ENCODE data around the gene KCNA5.

Gene KCNA5

GRCh38 chr12:5000204-5000603 lies 43.5 kb upstream of the KCNA5 start:
- DNase-seq (ENCODE audit: low spot score), result no peak
- Histone ChIP-seq H3K27ac (replicated peaks; ENCODE audit: low read length) (no peak overlapping the region), H4K91ac (ENCODE audit: low read depth, low read length, poor library complexity) (no peak overlapping the region)

GRCh38 chr12:5000658-5001385 lies 42.9 kb upstream of the KCNA5 start:
- Histone ChIP-seq H3K9me3 (replicated peaks in 1 of 2; ENCODE audit: control insufficient read depth in 2 of 2, insufficient read depth in 1 of 2, low read depth in 1 of 2, low read length in 2 of 2) (no peaks in the 10 kb centered on the region), H4K91ac (ENCODE audit: low read depth, low read length, poor library complexity) (no peak overlapping the region), H2AK5ac (ENCODE audit: low read depth, low read length) (no peak overlapping the region), H3K36me3 (replicated peaks in 1 of 2; ENCODE audit: control insufficient read depth in 2 of 2, insufficient read depth in 2 of 2, low read length in 2 of 2) (no peaks in the 10 kb centered on the region), H3K27me3 (ENCODE audit: control insufficient read depth in 3 of 3, insufficient read depth in 3 of 3, low read depth in 1 of 3, low read length in 3 of 3) (no peaks in the 10 kb centered on the region), H2AFZ (ENCODE audit: low read length) (no peak overlapping the region), H3K79me1 (ENCODE audit: low read depth, low read length) (no peaks in the 10 kb centered on the region), H2BK15ac (ENCODE audit: low read length) (no peak overlapping the region), H3K4ac (ENCODE audit: low read length) (no peak overlapping the region), H3K4me2 (ENCODE audit: insufficient read depth, low read length, poor library complexity, severe bottlenecking) (no peak overlapping the region), H3K27ac (replicated peaks; ENCODE audit: low read length) (no peak overlapping the region), H3K18ac (ENCODE audit: low read length) (no peak overlapping the region), H2BK120ac (ENCODE audit: low read depth, low read length) (no peak overlapping the region), H2BK5ac (ENCODE audit: low read length) (no peak overlapping the region), H3K9ac (ENCODE audit: low read depth, low read length, poor library complexity) (no peak overlapping the region), H3K14ac (ENCODE audit: low read length) (no peak overlapping the region), H2BK12ac (ENCODE audit: low read length) (no peak overlapping the region), H4K8ac (ENCODE audit: low read depth, low read length) (no peak overlapping the region), H3K4me3 (ENCODE audit: low read length in 2 of 2) (no peak overlapping the region), H3K23ac (ENCODE audit: low read depth, low read length, poor library complexity) (no peak overlapping the region), H3K4me1 (ENCODE audit: control insufficient read depth in 2 of 2, insufficient read depth in 1 of 2, low read depth in 1 of 2, low read length in 2 of 2) (peaks cover 0 to 9% of the 10 kb centered on the region in 2 donors)
- no CpG with 5 or more reads among the region's 8 CpGs for WGBS, 2 donors (ENCODE audit: extremely low coverage in 2 of 2, insufficient read length in 2 of 2, insufficient replicate concordance in 1 of 2)
- DNase-seq (ENCODE audit: low spot score), result no peak

More at GRCh38 chr12:5000204-5000603, 43.5 kb upstream of the KCNA5 start:
- H3K27me3 ChIP-seq (ENCODE audit: control insufficient read depth in 3 of 3, insufficient read depth in 3 of 3, low read depth in 1 of 3, low read length in 3 of 3), result no peaks in the 10 kb centered on the region
- no peak overlapping the region for H4K8ac ChIP-seq (ENCODE audit: low read depth, low read length)
- no peak overlapping the region for H3K23ac ChIP-seq (ENCODE audit: low read depth, low read length, poor library complexity)
- H3K14ac ChIP-seq (ENCODE audit: low read length), result no peak overlapping the region
- H3K79me1 ChIP-seq (ENCODE audit: low read depth, low read length), result no peaks in the 10 kb centered on the region
- H2BK5ac ChIP-seq (ENCODE audit: low read length), result no peak overlapping the region
- no peaks in the 10 kb centered on the region for H3K9me3 ChIP-seq (replicated peaks in 1 of 2; ENCODE audit: control insufficient read depth in 2 of 2, insufficient read depth in 1 of 2, low read depth in 1 of 2, low read length in 2 of 2)
- H2BK120ac ChIP-seq (ENCODE audit: low read depth, low read length), result no peak overlapping the region
- H3K36me3 ChIP-seq (replicated peaks in 1 of 2; ENCODE audit: control insufficient read depth in 2 of 2, insufficient read depth in 2 of 2, low read length in 2 of 2), result no peaks in the 10 kb centered on the region
- H2AFZ ChIP-seq (ENCODE audit: low read length), result no peak overlapping the region
- H3K4me3 ChIP-seq (ENCODE audit: low read length in 2 of 2), result no peak overlapping the region
- H2BK12ac ChIP-seq (ENCODE audit: low read length), result no peak overlapping the region
- no peak overlapping the region for H2AK5ac ChIP-seq (ENCODE audit: low read depth, low read length)
- no peak overlapping the region for H3K4me2 ChIP-seq (ENCODE audit: insufficient read depth, low read length, poor library complexity, severe bottlenecking)
- no CpG with 5 or more reads among the region's 3 CpGs for WGBS, 2 donors (ENCODE audit: extremely low coverage in 2 of 2, insufficient read length in 2 of 2, insufficient replicate concordance in 1 of 2)
- no peak overlapping the region for H2BK15ac ChIP-seq (ENCODE audit: low read length)
- H3K4me1 ChIP-seq (ENCODE audit: control insufficient read depth in 2 of 2, insufficient read depth in 1 of 2, low read depth in 1 of 2, low read length in 2 of 2), result peaks cover 0 to 9% of the 10 kb centered on the region in 2 donors
- no peak overlapping the region for H3K9ac ChIP-seq (ENCODE audit: low read depth, low read length, poor library complexity)
- no peak overlapping the region for H3K4ac ChIP-seq (ENCODE audit: low read length)
- no peak overlapping the region for H3K18ac ChIP-seq (ENCODE audit: low read length)

GRCh38 chr12:5003025-5003666 lies 40.5 kb upstream of the KCNA5 start:
- Histone ChIP-seq H3K9me3 (replicated peaks in 1 of 2; ENCODE audit: control insufficient read depth in 2 of 2, insufficient read depth in 1 of 2, low read depth in 1 of 2, low read length in 2 of 2) (no peaks in the 10 kb centered on the region), H3K27me3 (ENCODE audit: control insufficient read depth in 3 of 3, insufficient read depth in 3 of 3, low read depth in 1 of 3, low read length in 3 of 3) (no peaks in the 10 kb centered on the region), H3K4me2 (ENCODE audit: insufficient read depth, low read length, poor library complexity, severe bottlenecking) (no peak overlapping the region), H4K8ac (ENCODE audit: low read depth, low read length) (no peak overlapping the region), H2BK5ac (ENCODE audit: low read length) (no peak overlapping the region), H3K18ac (ENCODE audit: low read length) (no peak overlapping the region), H3K36me3 (replicated peaks in 1 of 2; ENCODE audit: control insufficient read depth in 2 of 2, insufficient read depth in 2 of 2, low read length in 2 of 2) (no peaks in the 10 kb centered on the region), H2AK5ac (ENCODE audit: low read depth, low read length) (no peak overlapping the region), H2AFZ (ENCODE audit: low read length) (no peak overlapping the region), H3K14ac (ENCODE audit: low read length) (no peak overlapping the region), H4K91ac (ENCODE audit: low read depth, low read length, poor library complexity) (no peak overlapping the region), H2BK12ac (ENCODE audit: low read length) (no peak overlapping the region), H3K4ac (ENCODE audit: low read length) (no peak overlapping the region), H3K79me1 (ENCODE audit: low read depth, low read length) (no peaks in the 10 kb centered on the region), H2BK15ac (ENCODE audit: low read length) (no peak overlapping the region), H3K4me1 (ENCODE audit: control insufficient read depth in 2 of 2, insufficient read depth in 1 of 2, low read depth in 1 of 2, low read length in 2 of 2) (peaks cover 0 to 9% of the 10 kb centered on the region in 2 donors), H2BK120ac (ENCODE audit: low read depth, low read length) (no peak overlapping the region), H3K23ac (ENCODE audit: low read depth, low read length, poor library complexity) (no peak overlapping the region), H3K9ac (ENCODE audit: low read depth, low read length, poor library complexity) (no peak overlapping the region), H3K4me3 (ENCODE audit: low read length in 2 of 2) (no peak overlapping the region), H3K27ac (replicated peaks; ENCODE audit: low read length) (no peak overlapping the region)
- WGBS, 2 donors (ENCODE audit: extremely low coverage in 2 of 2, insufficient read length in 2 of 2, insufficient replicate concordance in 1 of 2), result no CpG with 5 or more reads among the region's 9 CpGs
- peak; percentile 54 for DNase-seq (ENCODE audit: low spot score)

- no CpG with 5 or more reads among the region's 3 CpGs for WGBS, 2 donors (ENCODE audit: extremely low coverage in 2 of 2, insufficient read length in 2 of 2, insufficient replicate concordance in 1 of 2)
- Histone ChIP-seq H3K36me3 (replicated peaks in 1 of 2; ENCODE audit: control insufficient read depth in 2 of 2, insufficient read depth in 2 of 2, low read length in 2 of 2) (no peaks in the 10 kb centered on the region), H2BK12ac (ENCODE audit: low read length) (no peak overlapping the region), H2AK5ac (ENCODE audit: low read depth, low read length) (no peak overlapping the region), H4K91ac (ENCODE audit: low read depth, low read length, poor library complexity) (no peak overlapping the region), H3K9me3 (replicated peaks in 1 of 2; ENCODE audit: control insufficient read depth in 2 of 2, insufficient read depth in 1 of 2, low read depth in 1 of 2, low read length in 2 of 2) (no peaks in the 10 kb centered on the region), H3K4me2 (ENCODE audit: insufficient read depth, low read length, poor library complexity, severe bottlenecking) (no peak overlapping the region), H3K4me1 (ENCODE audit: control insufficient read depth in 2 of 2, insufficient read depth in 1 of 2, low read depth in 1 of 2, low read length in 2 of 2) (peaks cover 0 to 1% of the 10 kb centered on the region in 2 donors), H3K23ac (ENCODE audit: low read depth, low read length, poor library complexity) (no peak overlapping the region), H3K4me3 (ENCODE audit: low read length in 2 of 2) (no peak overlapping the region), H3K4ac (ENCODE audit: low read length) (no peak overlapping the region), H3K9ac (ENCODE audit: low read depth, low read length, poor library complexity) (no peak overlapping the region), H2AFZ (ENCODE audit: low read length) (no peak overlapping the region), H3K14ac (ENCODE audit: low read length) (no peak overlapping the region), H3K27ac (replicated peaks; ENCODE audit: low read length) (no peak overlapping the region), H3K79me1 (ENCODE audit: low read depth, low read length) (no peaks in the 10 kb centered on the region), H2BK5ac (ENCODE audit: low read length) (no peak overlapping the region), H2BK120ac (ENCODE audit: low read depth, low read length) (no peak overlapping the region), H3K18ac (ENCODE audit: low read length) (peak overlapping the region; percentile 15), H4K8ac (ENCODE audit: low read depth, low read length) (no peak overlapping the region), H3K27me3 (ENCODE audit: control insufficient read depth in 3 of 3, insufficient read depth in 3 of 3, low read depth in 1 of 3, low read length in 3 of 3) (no peaks in the 10 kb centered on the region), H2BK15ac (ENCODE audit: low read length) (no peak overlapping the region)
- DNase-seq (ENCODE audit: low spot score), result no peak
Observed at GRCh38 chr12:5008661-5009060, 35.0 kb upstream of the KCNA5 start.
